ENCODE results near the gene SBK3. TPM values are rescaled to one million over a fixed set of nuclear protein-coding genes. Genes with fewer than 3 reads are reported as not detected.

Gene SBK3
- polyA plus RNA-seq, 3 donors = 0.11 to 0.44 TPM; not detected in 1

Other genes starting within 250 kb of the SBK3 start
- gene TMEM150B, start 220.2 kb downstream of the SBK3 start, polyA plus RNA-seq (ENCODE audit: insufficient read length in 3 of 3) = 1 to 10 TPM; 1.4 to 1.6 (median 1.6) TPM
- gene KMT5C, start 205.7 kb downstream of the SBK3 start, polyA plus RNA-seq (ENCODE audit: insufficient read length in 3 of 3) = 10 to 100 TPM; 21.5 to 37.2 (median 33.0) TPM
- gene COX6B2, start 190.8 kb downstream of the SBK3 start, polyA plus RNA-seq (ENCODE audit: insufficient read length in 3 of 3) = 1 to 10 TPM in 2 of 3 donors, under 1 TPM in 1; 0.97 to 2.0 (median 1.3) TPM
- under 1 TPM; 0.13 to 0.31 (median 0.14) TPM for gene GARIN5B, start 182.3 kb downstream of the SBK3 start, polyA plus RNA-seq (ENCODE audit: insufficient read length in 3 of 3)
- 1 to 10 TPM; 1.2 to 2.0 (median 1.5) TPM for gene IL11, start 175.1 kb downstream of the SBK3 start, polyA plus RNA-seq (ENCODE audit: insufficient read length in 3 of 3)
- under 1 TPM; 0.41 to 0.81 (median 0.55) TPM for gene TMEM190, start 168.7 kb downstream of the SBK3 start, polyA plus RNA-seq (ENCODE audit: insufficient read length in 3 of 3)
- gene TMEM238, start 161.3 kb downstream of the SBK3 start, polyA plus RNA-seq (ENCODE audit: insufficient read length in 3 of 3) = 1 to 10 TPM in 1 of 3 donors, under 1 TPM in 2; 0.61 to 1.2 (median 0.91) TPM
- 1,000 to 10,000 TPM; 1,015 to 1,277 (median 1,113) TPM for gene RPL28, start 159.6 kb downstream of the SBK3 start, polyA plus RNA-seq (ENCODE audit: insufficient read length in 3 of 3)
- gene UBE2S, start 137.8 kb downstream of the SBK3 start, polyA plus RNA-seq (ENCODE audit: insufficient read length in 3 of 3) = 10 to 100 TPM; 45.2 to 74.8 (median 57.4) TPM
- under 1 TPM; 0.10 to 0.31 (median 0.26) TPM for gene SHISA7, start 102.2 kb downstream of the SBK3 start, polyA plus RNA-seq (ENCODE audit: insufficient read length in 3 of 3)
- gene ISOC2, start 83.9 kb downstream of the SBK3 start, polyA plus RNA-seq (ENCODE audit: insufficient read length in 3 of 3) = 10 to 100 TPM; 42.6 to 52.1 (median 50.0) TPM
- not detected for gene C19orf85, start 80.8 kb downstream of the SBK3 start, polyA plus RNA-seq (ENCODE audit: insufficient read length in 3 of 3)
- 1 to 10 TPM; 5.1 to 6.8 (median 5.2) TPM for gene ZNF628, start 68.9 kb downstream of the SBK3 start, polyA plus RNA-seq (ENCODE audit: insufficient read length in 3 of 3)
- gene NAT14, start 60.4 kb downstream of the SBK3 start, polyA plus RNA-seq (ENCODE audit: insufficient read length in 3 of 3) = 10 to 100 TPM; 45.7 to 58.9 (median 58.8) TPM
- gene SSC5D, start 57.1 kb downstream of the SBK3 start, polyA plus RNA-seq (ENCODE audit: insufficient read length in 3 of 3) = 1 to 10 TPM; 1.6 to 4.1 (median 2.1) TPM
- 1 to 10 TPM in 2 of 3 donors, under 1 TPM in 1; 0.99 to 2.3 (median 1.5) TPM for gene SBK2, start 8.4 kb downstream of the SBK3 start, polyA plus RNA-seq (ENCODE audit: insufficient read length in 3 of 3)
- gene ZNF579, start 35.3 kb upstream of the SBK3 start, polyA plus RNA-seq (ENCODE audit: insufficient read length in 3 of 3) = 10 to 100 TPM; 21.5 to 23.7 (median 22.9) TPM
- 10 to 100 TPM; 25.2 to 27.9 (median 25.6) TPM for gene FIZ1, start 54.0 kb upstream of the SBK3 start, polyA plus RNA-seq (ENCODE audit: insufficient read length in 3 of 3)
- gene ZNF524, start 54.7 kb upstream of the SBK3 start, polyA plus RNA-seq (ENCODE audit: insufficient read length in 3 of 3) = 10 to 100 TPM; 10.5 to 13.2 (median 12.4) TPM
- 10 to 100 TPM in 2 of 3 donors, 1 to 10 TPM in 1; 9.9 to 13.5 (median 11.6) TPM for gene ZNF865, start 60.1 kb upstream of the SBK3 start, polyA plus RNA-seq (ENCODE audit: insufficient read length in 3 of 3)
- gene ZNF784, start 79.0 kb upstream of the SBK3 start, polyA plus RNA-seq (ENCODE audit: insufficient read length in 3 of 3) = 10 to 100 TPM; 13.6 to 15.9 (median 13.9) TPM
- 10 to 100 TPM; 55.8 to 60.5 (median 57.3) TPM for gene ZNF580, start 95.5 kb upstream of the SBK3 start, polyA plus RNA-seq (ENCODE audit: insufficient read length in 3 of 3)
- 10 to 100 TPM; 28.3 to 35.1 (median 32.8) TPM for gene ZNF581, start 98.1 kb upstream of the SBK3 start, polyA plus RNA-seq (ENCODE audit: insufficient read length in 3 of 3)
- gene CCDC106, start 102.7 kb upstream of the SBK3 start, polyA plus RNA-seq (ENCODE audit: insufficient read length in 3 of 3) = 10 to 100 TPM; 28.0 to 30.2 (median 28.2) TPM
- gene U2AF2, start 109.5 kb upstream of the SBK3 start, polyA plus RNA-seq (ENCODE audit: insufficient read length in 3 of 3) = 100 to 1,000 TPM; 198 to 235 (median 219) TPM
- 100 to 1,000 TPM; 123 to 173 (median 140) TPM for gene EPN1, start 129.7 kb upstream of the SBK3 start, polyA plus RNA-seq (ENCODE audit: insufficient read length in 3 of 3)
- gene NLRP9, start 192.9 kb upstream of the SBK3 start, polyA plus RNA-seq (ENCODE audit: insufficient read length in 3 of 3) = under 1 TPM in 1 of 3 donors, not detected in 2; 0.05 TPM
- under 1 TPM in 2 of 3 donors, not detected in 1; 0.09 to 0.22 TPM for gene RFPL4A, start 213.6 kb upstream of the SBK3 start, polyA plus RNA-seq (ENCODE audit: insufficient read length in 3 of 3)
- gene RFPL4AL1, start 223.6 kb upstream of the SBK3 start, polyA plus RNA-seq (ENCODE audit: insufficient read length in 3 of 3) = not detected